Fibroblast of mammary gland (primary cell): Measurements from ENCODE around the gene LARGE1.
A peak's percentile ranks its signal among the peaks of the same experiment; 100 is the strongest.

Experiments used
- DNase-seq: peaks from one replicate; pipeline ENCODE4 v3.0.0-alpha.2; 2010; ENCODE audit warnings: low read depth
- H3K4me3 ChIP-seq: 2 replicates; pipeline ENCODE4 v1.5.1; 2011; ENCODE audit warnings: low read depth, mild to moderate bottlenecking, low read length, moderate library complexity; ENCODE audit not compliant: control insufficient read depth
- CTCF ChIP-seq: conservative IDR thresholded peaks from 2 replicates; pipeline ENCODE4 v1.5.1; 2011; ENCODE audit warnings: low read depth, low read length, inconsistent platforms; ENCODE audit not compliant: control insufficient read depth, insufficient read depth

Gene LARGE1

GRCh38 chr22:33699176-33699575 is 221.1 kb downstream of the LARGE1 start:
- DNase-seq: peak; percentile 50
- no peak overlapping the region for H3K4me3 ChIP-seq
- no peak for TF ChIP-seq CTCF

DNA sequence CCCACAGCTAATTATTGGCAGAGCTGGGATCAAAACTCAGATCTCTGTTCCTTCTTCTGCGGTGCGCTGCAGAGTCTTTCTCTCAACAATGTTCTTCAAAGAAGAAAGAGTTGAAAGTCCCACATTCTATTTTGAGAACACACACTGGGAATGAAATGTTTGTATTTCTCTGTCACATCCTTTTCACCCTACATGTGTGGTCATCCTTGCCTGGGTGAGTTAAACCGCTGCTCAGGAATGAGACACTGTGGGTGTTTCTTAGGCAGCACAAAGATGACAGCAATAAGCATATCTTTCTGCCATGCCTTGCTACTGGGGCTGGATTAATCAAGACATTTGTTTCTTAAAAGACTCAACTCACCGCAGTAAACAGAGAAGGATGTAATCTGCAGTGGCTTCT is 222.6 kb downstream of the LARGE1 start:
- TF ChIP-seq CTCF: no peak
- no peak overlapping the region for H3K4me3 ChIP-seq
- peak; percentile 2 for DNase-seq

- H3K4me3 ChIP-seq: no peak overlapping the region
- TF ChIP-seq CTCF: no peak
- DNase-seq: no peak
These were observed 229.1 kb downstream of the LARGE1 start for GRCh38 chr22:33691057-33691630.

- DNase-seq: no peak
- TF ChIP-seq CTCF: no peak
- no peak overlapping the region for H3K4me3 ChIP-seq
These were observed 231.4 kb downstream of the LARGE1 start for GRCh38 chr22:33688903-33689302.

- no peak overlapping the region for H3K4me3 ChIP-seq
- DNase-seq: no peak
- TF ChIP-seq CTCF: no peak
These were observed 232.8 kb downstream of the LARGE1 start for GRCh38 chr22:33687464-33687863.

GRCh38 chr22:33684087-33684486 is 236.2 kb downstream of the LARGE1 start:
- DNase-seq: no peak
- no peak for TF ChIP-seq CTCF
- no peak overlapping the region for H3K4me3 ChIP-seq

- no peak for TF ChIP-seq CTCF
- H3K4me3 ChIP-seq: no peak overlapping the region
- no peak for DNase-seq
These were observed 237.3 kb downstream of the LARGE1 start for GRCh38 chr22:33682927-33683326.
